Activated naive CD8-positive, alpha-beta T cell (primary cell): ENCODE data around the gene DNAH17.

ENCODE experiments used
- H3K27ac Mint-ChIP-seq: one replicate; pipeline ENCODE4 v1.8.0; 2021; ENCODE audit warnings: mixed read lengths
- H3K27me3 Mint-ChIP-seq: one replicate; pipeline ENCODE4 v1.8.0; 2021; ENCODE audit warnings: mixed read lengths
- H3K36me3 Mint-ChIP-seq: one replicate; pipeline ENCODE4 v1.8.0; 2021; ENCODE audit warnings: mixed read lengths
- H3K4me1 Mint-ChIP-seq: one replicate; pipeline ENCODE4 v1.8.0; 2021; ENCODE audit warnings: low read depth, mixed read lengths
- H3K4me3 Mint-ChIP-seq: one replicate; pipeline ENCODE4 v1.8.0; 2021; ENCODE audit warnings: mild to moderate bottlenecking, mixed read lengths
- H3K9me3 Mint-ChIP-seq: one replicate; pipeline ENCODE4 v1.8.0; 2021; ENCODE audit warnings: low read depth, mixed read lengths

DNAH17 gene

DNA sequence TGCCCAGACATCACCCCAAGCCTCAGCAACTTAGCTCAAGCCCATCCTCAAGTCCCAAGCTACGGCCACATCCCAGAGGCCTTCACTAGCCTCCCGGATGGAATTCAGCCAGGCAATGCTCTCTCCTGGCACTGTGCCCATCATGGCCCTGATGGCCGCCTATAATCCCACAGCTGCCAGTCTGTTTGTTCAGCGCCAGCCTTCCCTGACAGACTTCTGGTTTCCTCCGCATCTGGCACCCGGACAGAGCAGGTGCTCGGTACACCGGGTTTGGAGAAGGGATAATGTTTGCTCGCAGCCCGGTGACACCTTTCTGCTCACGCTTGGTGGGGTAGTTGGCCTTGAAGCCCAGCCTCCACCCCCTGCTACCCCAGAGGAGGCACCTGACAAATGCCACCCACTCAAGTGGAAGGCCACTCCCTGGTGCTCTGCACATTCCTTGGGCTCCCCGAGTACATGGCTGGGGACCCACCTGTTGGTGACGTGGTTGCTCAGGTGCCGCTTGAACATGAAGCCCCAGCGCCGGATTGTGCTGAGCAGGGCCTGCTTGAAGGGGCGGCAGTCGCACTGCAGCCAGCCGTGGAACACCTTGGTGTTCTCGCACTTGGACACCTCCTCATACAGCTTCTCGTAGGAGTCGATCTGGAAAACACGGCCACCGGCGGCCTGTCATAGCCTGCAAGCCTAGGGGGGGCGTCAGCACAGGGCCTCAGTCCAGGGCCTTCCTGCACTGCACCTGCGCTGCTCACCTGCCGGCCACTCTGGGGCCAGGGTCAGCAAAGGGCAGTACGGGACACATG, 47.1 kb downstream of the DNAH17 start:
- H3K27ac Mint-ChIP-seq, result no peak overlapping the region

DNA sequence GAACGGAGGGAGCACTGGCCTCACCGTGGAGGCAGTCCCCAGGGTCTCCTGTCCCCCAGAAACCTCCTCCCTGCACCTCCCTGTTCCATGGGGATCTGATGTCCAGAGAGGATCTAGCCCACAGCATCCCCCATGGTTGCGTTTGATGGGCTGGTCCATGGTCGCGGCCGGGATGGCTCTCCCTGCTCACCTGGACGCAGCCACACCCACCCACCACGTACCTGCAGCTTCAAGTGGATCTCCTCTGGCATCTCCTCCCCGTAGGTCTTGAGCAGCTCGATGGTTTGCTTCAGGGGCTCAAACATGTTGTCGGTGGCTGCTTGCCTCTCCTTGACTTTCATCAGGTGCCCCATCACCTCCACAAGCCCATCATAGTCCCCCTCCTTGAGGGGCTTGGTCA, 47.9 kb downstream of the DNAH17 start:
- no peaks in the 10 kb centered on the region for H3K9me3 Mint-ChIP-seq
- no peaks in the 10 kb centered on the region for H3K27me3 Mint-ChIP-seq
- H3K4me1 Mint-ChIP-seq, result no peaks in the 10 kb centered on the region
- no peak overlapping the region for H3K4me3 Mint-ChIP-seq
- H3K27ac Mint-ChIP-seq, result no peak overlapping the region
- H3K36me3 Mint-ChIP-seq, result no peaks in the 10 kb centered on the region

More for the DNA sequence above, 47.1 kb downstream of the DNAH17 start:
- Mint-ChIP-seq H3K4me1 (peaks cover 5% of the 10 kb centered on the region), H3K27me3 (no peaks in the 10 kb centered on the region), H3K36me3 (no peaks in the 10 kb centered on the region), H3K9me3 (no peaks in the 10 kb centered on the region), H3K4me3 (no peak overlapping the region)

DNA sequence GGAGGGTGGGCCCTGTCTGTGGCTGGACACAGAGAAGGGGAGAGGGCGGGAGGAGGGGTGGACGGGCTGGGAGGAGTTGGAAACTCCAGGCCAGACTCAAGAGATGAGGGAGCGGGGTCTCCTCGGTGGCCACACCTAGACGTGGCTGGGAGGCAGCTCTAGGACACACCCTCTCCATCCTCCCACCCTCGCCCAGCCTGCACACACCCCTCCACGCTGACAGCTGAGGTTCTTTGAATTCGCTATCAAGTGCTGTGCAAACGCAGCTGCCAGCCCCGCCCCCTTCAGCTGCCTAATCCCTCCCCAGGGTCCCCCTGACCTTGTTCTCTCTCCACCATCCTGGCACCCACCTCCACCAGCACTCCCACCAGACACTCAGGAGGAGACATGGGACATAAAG, 48.7 kb downstream of the DNAH17 start:
- H3K4me1 Mint-ChIP-seq, result no peaks in the 10 kb centered on the region
- no peaks in the 10 kb centered on the region for H3K27me3 Mint-ChIP-seq
- no peak overlapping the region for H3K4me3 Mint-ChIP-seq
- no peaks in the 10 kb centered on the region for H3K9me3 Mint-ChIP-seq
- no peaks in the 10 kb centered on the region for H3K36me3 Mint-ChIP-seq
- no peak overlapping the region for H3K27ac Mint-ChIP-seq

DNA sequence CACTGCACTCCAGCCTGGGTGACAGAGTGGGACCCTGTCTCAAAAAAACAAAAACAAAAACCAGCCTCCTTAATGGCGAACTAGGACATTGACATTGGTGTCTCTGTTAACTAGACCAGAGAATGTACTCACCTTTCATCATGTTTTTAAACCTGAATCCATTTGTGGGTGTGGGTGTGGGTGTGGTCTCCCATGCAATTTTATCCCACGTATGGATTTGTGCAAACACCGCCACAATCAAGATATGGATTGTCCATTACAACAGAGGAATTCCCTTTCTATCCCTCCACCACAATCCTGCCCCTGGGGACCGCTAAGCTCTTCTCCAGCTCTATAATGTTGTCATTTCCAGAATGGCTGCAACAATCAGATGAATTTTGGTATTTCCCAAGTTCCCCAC, 49.9 kb downstream of the DNAH17 start:
- no peaks in the 10 kb centered on the region for H3K36me3 Mint-ChIP-seq

DNA sequence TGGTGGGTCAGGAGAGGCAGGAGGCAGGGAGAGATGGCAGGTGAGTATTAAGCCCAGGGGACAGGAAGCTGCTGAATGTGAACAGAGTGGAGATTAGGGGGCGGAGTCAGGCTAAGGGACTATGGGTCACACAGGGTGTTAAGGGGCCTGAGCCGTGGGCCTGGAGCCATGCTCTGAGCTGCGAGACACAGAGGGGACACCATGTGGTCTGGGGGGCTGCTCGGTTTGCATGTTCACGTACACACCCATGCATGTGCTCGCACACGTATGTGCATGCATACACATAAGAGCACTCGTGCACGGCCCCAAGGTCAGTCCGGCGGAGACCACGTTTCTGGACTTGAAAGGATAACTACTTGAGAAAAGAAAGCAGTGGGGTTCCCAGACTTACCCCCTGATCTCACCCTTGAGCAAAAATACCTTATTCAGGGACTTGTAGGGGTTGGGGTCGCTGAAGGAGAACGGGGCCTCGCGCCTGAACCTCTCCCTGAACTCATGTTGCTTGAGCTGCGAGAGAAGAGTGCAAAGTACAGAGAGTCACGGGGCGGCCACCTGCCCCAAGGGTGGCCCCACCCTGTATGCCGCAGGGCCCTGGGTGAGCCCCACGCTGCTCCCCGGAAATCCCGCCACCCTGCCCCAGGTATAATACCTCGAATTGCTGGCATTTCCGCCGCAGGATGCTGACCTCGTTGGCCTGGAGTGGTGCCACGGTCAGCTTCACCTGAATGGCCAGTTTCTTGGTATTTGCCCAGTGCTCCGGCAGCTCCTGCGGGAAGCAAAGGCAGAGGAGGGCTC, 50.8 kb downstream of the DNAH17 start:
- H3K4me1 Mint-ChIP-seq, result no peaks in the 10 kb centered on the region
- H3K27me3 Mint-ChIP-seq, result no peaks in the 10 kb centered on the region
- H3K9me3 Mint-ChIP-seq, result no peaks in the 10 kb centered on the region
- no peak overlapping the region for H3K27ac Mint-ChIP-seq
- H3K4me3 Mint-ChIP-seq, result no peak overlapping the region
- no peaks in the 10 kb centered on the region for H3K36me3 Mint-ChIP-seq

More for the DNA sequence above, 49.9 kb downstream of the DNAH17 start:
- Mint-ChIP-seq H3K9me3 (no peaks in the 10 kb centered on the region), H3K27ac (no peak overlapping the region), H3K27me3 (no peaks in the 10 kb centered on the region), H3K4me3 (no peak overlapping the region), H3K4me1 (no peaks in the 10 kb centered on the region)

DNA sequence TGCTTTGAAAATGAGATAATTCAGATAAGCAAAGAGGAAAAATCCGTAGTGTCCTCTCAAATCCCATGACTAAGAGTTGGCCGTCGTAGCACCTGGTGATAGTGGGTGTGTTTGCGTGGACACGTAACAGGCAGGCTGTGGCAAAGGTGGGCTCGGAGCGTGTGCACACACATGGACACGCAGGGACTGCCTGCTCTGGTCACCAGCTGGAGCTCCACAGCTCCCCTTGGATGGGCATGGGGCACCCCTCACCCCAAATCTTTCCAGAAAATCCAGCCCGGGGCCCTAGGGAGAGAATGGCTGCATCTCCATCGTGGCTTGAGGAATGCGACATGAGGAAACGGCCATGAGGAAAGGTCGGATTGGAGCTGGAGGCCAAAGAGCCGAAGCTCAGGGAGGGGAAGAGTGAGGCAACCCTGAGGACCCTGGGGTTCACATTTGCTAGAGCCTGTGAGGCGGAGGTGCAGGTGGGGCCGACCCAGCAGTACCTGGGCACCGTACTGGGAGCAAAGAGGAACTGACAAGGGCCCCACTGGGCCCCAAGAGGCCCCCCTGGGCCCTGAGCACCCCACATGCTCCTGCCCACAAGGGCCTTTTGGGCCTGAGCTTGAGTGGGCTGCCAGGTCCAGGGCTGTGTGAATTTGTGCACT, 51.6 kb downstream of the DNAH17 start:
- no peak overlapping the region for H3K4me3 Mint-ChIP-seq
- no peaks in the 10 kb centered on the region for H3K27me3 Mint-ChIP-seq
- H3K27ac Mint-ChIP-seq, result no peak overlapping the region
- no peaks in the 10 kb centered on the region for H3K4me1 Mint-ChIP-seq
- H3K36me3 Mint-ChIP-seq, result no peaks in the 10 kb centered on the region
- H3K9me3 Mint-ChIP-seq, result no peaks in the 10 kb centered on the region

DNA sequence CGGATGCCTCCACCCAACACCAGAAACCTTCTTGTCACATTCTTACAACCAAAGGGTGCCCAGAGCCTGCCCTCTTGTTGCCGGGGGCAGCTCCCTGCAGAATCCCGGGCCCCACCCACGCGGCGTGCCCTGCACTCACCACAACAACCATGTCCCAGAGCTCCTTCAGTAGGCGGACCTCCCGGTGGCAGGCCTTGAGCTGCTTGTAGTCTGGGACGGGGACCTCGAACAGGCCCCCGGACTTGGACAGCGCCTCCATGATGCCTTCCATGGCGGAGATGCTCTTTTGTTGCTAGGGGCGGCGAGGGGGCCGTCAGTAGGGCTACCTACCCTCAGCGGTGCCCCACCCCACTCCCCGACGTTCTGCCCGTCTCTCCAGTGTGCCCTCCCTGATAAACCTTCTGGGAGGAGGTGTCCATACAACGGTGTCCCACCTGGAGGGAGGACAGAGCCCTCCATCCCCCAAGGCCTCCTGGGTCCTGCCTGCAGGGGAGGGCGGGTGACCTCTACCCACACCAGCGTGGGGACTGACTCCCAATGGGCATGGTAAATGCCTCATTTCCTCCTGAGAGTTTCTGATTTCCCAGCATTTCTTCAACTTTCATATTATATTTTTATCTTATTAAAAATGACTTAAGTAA, 52.2 kb downstream of the DNAH17 start:
- H3K27me3 Mint-ChIP-seq, result no peaks in the 10 kb centered on the region
- no peaks in the 10 kb centered on the region for H3K36me3 Mint-ChIP-seq
- H3K27ac Mint-ChIP-seq, result no peak overlapping the region
- H3K4me1 Mint-ChIP-seq, result no peaks in the 10 kb centered on the region
- H3K4me3 Mint-ChIP-seq, result no peak overlapping the region
- H3K9me3 Mint-ChIP-seq, result no peaks in the 10 kb centered on the region

DNA sequence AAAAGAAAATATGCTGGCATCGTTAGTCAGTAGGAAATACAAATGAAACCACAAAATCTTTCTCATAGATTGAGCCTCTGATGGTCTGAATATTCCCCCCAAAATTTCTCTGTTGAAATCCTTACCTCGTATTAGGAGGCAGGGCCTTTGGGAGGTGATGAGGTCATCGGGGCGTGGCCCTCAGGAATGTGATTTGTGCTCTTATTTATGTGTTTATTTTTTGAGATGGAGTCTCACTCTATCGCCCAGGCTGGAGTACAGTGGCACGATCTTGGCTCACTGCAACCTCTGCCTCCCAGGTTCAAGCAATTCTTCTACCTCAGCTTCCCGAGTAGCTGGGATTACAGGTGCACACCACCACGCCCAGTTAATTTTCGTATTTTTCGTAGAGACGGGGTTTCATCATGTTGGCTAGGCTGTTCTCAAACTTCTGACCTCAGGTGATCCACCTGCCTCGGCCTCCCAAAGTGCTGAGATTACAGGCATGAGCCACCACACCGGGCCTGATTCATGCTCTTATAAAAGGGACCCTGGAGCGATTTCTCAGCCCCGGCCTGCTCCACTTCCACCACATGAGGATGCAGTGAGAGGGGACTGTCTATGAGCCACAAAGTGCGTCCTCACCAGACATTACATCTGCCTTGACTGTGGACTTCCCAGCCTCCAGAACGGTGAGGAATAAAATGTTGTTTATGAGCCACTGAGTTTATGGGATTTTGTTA, 53.1 kb downstream of the DNAH17 start:
- Mint-ChIP-seq H3K9me3 (no peaks in the 10 kb centered on the region), H3K36me3 (no peaks in the 10 kb centered on the region), H3K27ac (no peak overlapping the region), H3K4me1 (no peaks in the 10 kb centered on the region), H3K4me3 (no peak overlapping the region), H3K27me3 (no peaks in the 10 kb centered on the region)

DNA sequence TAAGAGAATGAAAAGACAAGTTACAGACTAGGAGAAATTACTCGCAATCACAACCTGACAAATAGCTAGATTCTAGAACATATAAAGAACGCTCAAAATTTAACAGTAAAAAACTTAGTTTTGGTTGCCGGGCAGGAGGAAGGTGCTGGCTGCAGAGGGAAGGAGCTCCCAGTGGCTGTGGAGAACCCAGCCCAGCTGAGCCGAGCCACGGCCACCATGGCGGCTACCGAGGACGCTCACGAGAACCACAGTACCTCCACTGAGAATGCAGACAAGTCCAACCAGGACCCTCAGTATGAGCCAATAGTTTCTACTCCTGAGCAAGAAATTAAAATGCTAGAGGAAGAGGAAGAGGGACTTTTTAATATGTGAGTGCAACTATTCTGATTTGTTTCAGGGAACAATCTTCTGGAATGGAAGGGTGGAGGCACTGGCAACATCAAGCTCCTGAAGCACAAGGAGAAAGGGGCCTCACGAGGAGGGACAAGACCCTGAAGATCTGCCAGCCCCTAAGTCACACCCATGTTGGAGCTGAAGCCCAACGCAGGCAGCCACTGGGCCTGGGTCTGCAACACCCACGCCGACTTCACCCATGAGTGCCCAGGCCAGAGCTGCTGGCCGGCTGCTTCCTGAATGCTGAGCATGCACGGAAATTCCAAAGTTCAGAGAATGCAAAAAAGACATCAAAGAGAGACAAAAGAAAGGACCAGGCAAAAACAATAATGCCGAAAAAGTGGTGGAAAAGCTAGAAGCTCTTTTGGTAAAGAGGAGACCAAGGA, 55.0 kb downstream of the DNAH17 start:
- H3K27ac Mint-ChIP-seq, result no peak overlapping the region
- no peaks in the 10 kb centered on the region for H3K4me1 Mint-ChIP-seq
- no peak overlapping the region for H3K4me3 Mint-ChIP-seq
- no peaks in the 10 kb centered on the region for H3K27me3 Mint-ChIP-seq
- H3K36me3 Mint-ChIP-seq, result no peaks in the 10 kb centered on the region
- no peaks in the 10 kb centered on the region for H3K9me3 Mint-ChIP-seq

DNA sequence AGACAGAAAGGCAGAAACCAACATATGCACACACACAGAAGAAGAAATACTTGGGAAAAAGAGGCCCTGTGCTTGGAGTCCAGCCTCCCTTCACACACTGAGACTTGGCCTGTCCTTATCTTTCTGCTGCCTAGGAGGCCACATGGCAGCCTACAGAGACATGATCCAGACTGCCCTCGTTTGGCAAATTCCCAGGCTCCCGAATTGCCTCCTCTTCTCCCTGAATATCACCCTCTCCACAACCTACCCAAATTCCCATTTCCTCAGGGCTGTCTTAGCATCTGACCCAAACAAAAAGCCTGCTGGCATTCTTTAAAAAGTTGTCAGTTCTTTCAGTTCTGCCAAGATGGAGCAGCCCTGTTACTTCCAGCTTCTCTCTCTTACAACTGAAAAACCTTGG, 59.8 kb downstream of the DNAH17 start:
- Mint-ChIP-seq H3K36me3 (peaks cover 2% of the 10 kb centered on the region), H3K9me3 (no peaks in the 10 kb centered on the region), H3K27me3 (no peaks in the 10 kb centered on the region), H3K4me1 (no peaks in the 10 kb centered on the region), H3K27ac (no peak overlapping the region), H3K4me3 (no peak overlapping the region)

DNA sequence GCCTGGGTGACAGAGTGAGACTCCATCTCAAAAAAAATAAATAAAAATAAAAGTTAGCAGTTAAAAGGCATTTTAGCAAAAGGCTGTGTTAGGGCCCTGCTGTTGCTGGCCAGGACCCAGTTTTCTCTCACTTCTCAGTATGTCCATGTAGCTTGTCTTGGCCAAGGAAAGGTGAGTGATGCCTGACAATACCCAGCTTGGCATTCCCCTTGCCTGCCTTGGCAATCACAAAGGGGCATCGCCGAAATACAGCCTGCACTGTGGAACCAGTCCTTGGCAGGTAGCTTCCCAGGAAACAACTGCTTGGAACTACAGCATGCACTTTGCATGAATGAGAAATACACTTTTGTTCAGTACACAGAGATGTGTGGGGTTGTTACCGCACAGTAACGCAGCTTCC, 61.7 kb downstream of the DNAH17 start:
- Mint-ChIP-seq H3K27me3 (no peaks in the 10 kb centered on the region), H3K9me3 (no peaks in the 10 kb centered on the region), H3K36me3 (peaks cover 2% of the 10 kb centered on the region), H3K4me3 (no peak overlapping the region), H3K4me1 (no peaks in the 10 kb centered on the region), H3K27ac (no peak overlapping the region)

DNA sequence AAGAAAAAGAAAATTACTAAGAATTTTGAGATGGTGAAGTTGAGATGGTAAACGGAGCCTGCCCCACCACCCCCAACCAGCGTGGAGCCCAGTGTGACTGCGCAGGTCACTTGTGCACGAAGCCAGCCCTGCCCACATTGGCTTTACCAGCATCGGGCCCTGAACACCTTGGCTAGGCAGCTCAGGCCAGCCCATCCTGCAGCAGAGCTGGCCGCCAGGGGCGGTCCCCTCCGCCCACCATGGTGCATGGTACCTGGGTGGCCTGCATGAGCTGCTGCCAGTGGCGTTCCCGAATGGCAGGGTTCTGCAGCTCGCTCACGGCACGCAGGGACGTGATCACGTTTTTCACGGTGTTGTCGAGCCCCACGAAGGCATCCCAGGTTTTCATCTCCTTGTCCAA, 62.7 kb downstream of the DNAH17 start:
- Mint-ChIP-seq H3K9me3 (no peaks in the 10 kb centered on the region), H3K27me3 (no peaks in the 10 kb centered on the region), H3K4me1 (no peaks in the 10 kb centered on the region), H3K4me3 (no peak overlapping the region), H3K27ac (no peak overlapping the region), H3K36me3 (peaks cover 2% of the 10 kb centered on the region)

DNA sequence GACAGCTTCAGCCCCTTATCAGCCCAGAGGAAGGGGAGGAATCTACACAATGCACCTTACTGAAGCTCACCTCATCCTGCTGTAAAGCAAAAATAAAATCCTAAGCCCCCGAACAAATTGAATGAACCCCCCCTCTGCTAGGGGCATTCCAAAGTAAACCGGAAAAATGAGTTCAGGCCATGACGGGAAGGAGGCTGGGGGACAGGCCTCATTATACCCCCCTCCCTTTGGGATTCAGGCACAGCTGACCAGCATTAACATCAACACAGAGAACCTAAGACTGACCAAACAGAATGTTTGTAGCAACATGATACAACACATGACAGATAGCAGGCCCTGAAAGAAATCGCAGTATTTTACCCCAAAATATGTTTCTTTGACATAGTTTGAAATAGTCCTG, 64.2 kb downstream of the DNAH17 start:
- Mint-ChIP-seq H3K36me3 (peaks cover 2% of the 10 kb centered on the region), H3K27ac (no peak overlapping the region), H3K4me3 (no peak overlapping the region)

More for the DNA sequence above, 64.2 kb downstream of the DNAH17 start:
- no peaks in the 10 kb centered on the region for H3K4me1 Mint-ChIP-seq
- H3K9me3 Mint-ChIP-seq, result no peaks in the 10 kb centered on the region
- no peaks in the 10 kb centered on the region for H3K27me3 Mint-ChIP-seq
